HG03342 (cell line): ENCODE data around the gene CNNM4.

Experiments used
- ATAC-seq: cut with Tn5 transposase; IDR thresholded peaks from one replicate; pipeline ENCODE4 v1.9.1; 2021; ENCODE audit warnings: mild to moderate bottlenecking, moderate library complexity; ENCODE audit not compliant: unreplicated experiment

The CNNM4 gene

GRCh38 chr2:96757477-96757860 is 3.2 kb upstream of the CNNM4 start:
- no peak for ATAC-seq

GRCh38 chr2:96758987-96759386 is 1.7 kb upstream of the CNNM4 start:
- no peak for ATAC-seq

GRCh38 chr2:96759548-96759947 is 1.2 kb upstream of the CNNM4 start:
- no peak for ATAC-seq

- peak; percentile 2 for ATAC-seq
Measured at GRCh38 chr2:96760986-96761832, 507 bp downstream of the CNNM4 start.

- no peak for ATAC-seq
Measured at GRCh38 chr2:96762529-96763311, 2.0 kb downstream of the CNNM4 start.

- ATAC-seq: no peak
Measured at GRCh38 chr2:96763511-96764252, 3.0 kb downstream of the CNNM4 start.

- no peak for ATAC-seq
Measured at GRCh38 chr2:96764253-96764637, 3.5 kb downstream of the CNNM4 start.

- ATAC-seq: no peak
Measured at GRCh38 chr2:96767135-96767871, 6.6 kb downstream of the CNNM4 start.

GRCh38 chr2:96768083-96768561 is 7.4 kb downstream of the CNNM4 start:
- peak; percentile 43 for ATAC-seq

GRCh38 chr2:96769814-96770213 is 9.1 kb downstream of the CNNM4 start:
- no peak for ATAC-seq

- ATAC-seq: no peak
Measured at GRCh38 chr2:96770442-96771202, 9.9 kb downstream of the CNNM4 start.

GRCh38 chr2:96771796-96772618 is 11.3 kb downstream of the CNNM4 start:
- ATAC-seq: no peak

GRCh38 chr2:96772903-96773671 is 12.4 kb downstream of the CNNM4 start:
- ATAC-seq: no peak

GRCh38 chr2:96773922-96774321 is 13.2 kb downstream of the CNNM4 start:
- ATAC-seq: no peak

- no peak for ATAC-seq
Measured at GRCh38 chr2:96775160-96775559, 14.5 kb downstream of the CNNM4 start.

GRCh38 chr2:96783388-96783787 is 22.7 kb downstream of the CNNM4 start:
- no peak for ATAC-seq

GRCh38 chr2:96787411-96787810 is 26.7 kb downstream of the CNNM4 start:
- no peak for ATAC-seq
